SK-N-SH (cell line): Measurements from ENCODE around the gene CCDC141.

Experiments
- CHD2 ChIP-seq: fragments of 150-350 bp; IDR thresholded peaks from 2 replicates; pipeline ENCODE4 v1.6.1; 2018; ENCODE audit warnings: low read length; ENCODE audit not compliant: partially characterized antibody
- CTCF ChIP-seq: fragments of 200-600 bp; sonication (generic); IDR thresholded peaks from 2 replicates; pipeline ENCODE4 v1.6.1; 2017; ENCODE audit warnings: antibody characterized with exemption, mild to moderate bottlenecking, moderate library complexity
- EP300 ChIP-seq, 2 experiments: IDR thresholded peaks; 2 replicates each; pipeline versions ENCODE4 v1.4.0 to v1.6.1; 2012; ENCODE audit warnings: borderline replicate concordance in 1 of 2, low read depth in 1 of 2, low read length in 1 of 2
- EZH2phosphoT487 ChIP-seq: fragments of 200-600 bp; sonication (generic); IDR thresholded peaks from 2 replicates; pipeline ENCODE4 v1.6.1; 2017; ENCODE audit warnings: low read depth, mixed run types, mild to moderate bottlenecking, antibody characterized with exemption, moderate library complexity, borderline replicate concordance
- FOSL2 ChIP-seq: IDR thresholded peaks from 2 replicates; pipeline ENCODE4 v1.4.0; 2012; ENCODE audit warnings: low read depth, mild to moderate bottlenecking, moderate library complexity, borderline replicate concordance
- MXI1 ChIP-seq: IDR thresholded peaks from 2 replicates; pipeline ENCODE4 v1.6.1; 2012; ENCODE audit warnings: mild to moderate bottlenecking, low read depth, low read length, improper control_type of control experiment
- NRF1 ChIP-seq: IDR thresholded peaks from 2 replicates; pipeline ENCODE4 v1.6.1; 2012; ENCODE audit warnings: low read depth, mild to moderate bottlenecking, low read length
- POLR2AphosphoS5 ChIP-seq: IDR thresholded peaks from 2 replicates; pipeline ENCODE4 v1.6.1; 2012; ENCODE audit warnings: low read depth, low read length
- RAD21 ChIP-seq: IDR thresholded peaks from 2 replicates; pipeline ENCODE4 v1.6.1; 2012; ENCODE audit warnings: mild to moderate bottlenecking, low read length
- REST ChIP-seq: IDR thresholded peaks from 2 replicates; pipeline ENCODE4 v1.6.1; 2012; ENCODE audit warnings: mild to moderate bottlenecking, low read depth, low read length, moderate library complexity
- TAF1 ChIP-seq: IDR thresholded peaks from 2 replicates; pipeline ENCODE4 v1.6.1; 2012; ENCODE audit warnings: low read depth, mild to moderate bottlenecking, low read length, moderate library complexity, borderline replicate concordance
- TCF12 ChIP-seq: IDR thresholded peaks from 2 replicates; pipeline ENCODE4 v1.4.0; 2012
- YY1 ChIP-seq: IDR thresholded peaks from 2 replicates; pipeline ENCODE4 v1.4.0; 2012; ENCODE audit warnings: low read depth, mild to moderate bottlenecking
- TF ChIP-seq, protein P1 (sequence below): fragments of 150-350 bp; IDR thresholded peaks from 2 replicates; pipeline ENCODE4 v1.6.1; 2017; ENCODE audit warnings: antibody characterized with exemption, low read length, low read depth, borderline replicate concordance

DNA sequence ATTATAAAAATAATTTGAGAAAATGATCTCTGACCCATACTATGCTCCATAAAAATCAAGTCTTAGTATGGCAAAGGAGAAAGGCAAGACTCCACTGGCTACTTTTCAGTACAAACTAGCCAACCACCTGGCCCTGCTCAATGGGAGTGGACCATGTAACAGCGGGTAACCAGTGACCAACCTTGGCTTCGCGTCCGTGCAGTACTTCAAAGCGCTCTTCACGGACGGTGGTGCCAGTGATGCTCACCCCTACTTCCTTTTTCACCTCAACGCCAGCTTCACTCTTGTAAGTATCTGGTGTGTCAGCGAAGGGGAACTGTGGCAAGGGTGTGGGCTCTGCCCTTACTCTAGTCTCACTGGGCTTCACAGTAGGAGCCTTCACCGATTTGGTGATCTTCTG lies 266.0 kb downstream of the CCDC141 start:
- TF ChIP-seq CTCF (no peak), POLR2AphosphoS5 (no peak), MXI1 (no peak), EZH2phosphoT487 (no peak), EP300 (IDR thresholded peaks at IDR 0.05; ENCODE audit: borderline replicate concordance in 1 of 2, low read depth in 1 of 2, low read length in 1 of 2) (no peak), RAD21 (no peak), YY1 (no peak), TAF1 (no peak), FOSL2 (no peak), REST (no peak), CHD2 (no peak), TCF12 (no peak), NRF1 (no peak)
- TF ChIP-seq, protein P1, sequence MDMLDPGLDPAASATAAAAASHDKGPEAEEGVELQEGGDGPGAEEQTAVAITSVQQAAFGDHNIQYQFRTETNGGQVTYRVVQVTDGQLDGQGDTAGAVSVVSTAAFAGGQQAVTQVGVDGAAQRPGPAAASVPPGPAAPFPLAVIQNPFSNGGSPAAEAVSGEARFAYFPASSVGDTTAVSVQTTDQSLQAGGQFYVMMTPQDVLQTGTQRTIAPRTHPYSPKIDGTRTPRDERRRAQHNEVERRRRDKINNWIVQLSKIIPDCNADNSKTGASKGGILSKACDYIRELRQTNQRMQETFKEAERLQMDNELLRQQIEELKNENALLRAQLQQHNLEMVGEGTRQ: no peak
